ENCODE data around the gene PTPRN2.

DNA sequence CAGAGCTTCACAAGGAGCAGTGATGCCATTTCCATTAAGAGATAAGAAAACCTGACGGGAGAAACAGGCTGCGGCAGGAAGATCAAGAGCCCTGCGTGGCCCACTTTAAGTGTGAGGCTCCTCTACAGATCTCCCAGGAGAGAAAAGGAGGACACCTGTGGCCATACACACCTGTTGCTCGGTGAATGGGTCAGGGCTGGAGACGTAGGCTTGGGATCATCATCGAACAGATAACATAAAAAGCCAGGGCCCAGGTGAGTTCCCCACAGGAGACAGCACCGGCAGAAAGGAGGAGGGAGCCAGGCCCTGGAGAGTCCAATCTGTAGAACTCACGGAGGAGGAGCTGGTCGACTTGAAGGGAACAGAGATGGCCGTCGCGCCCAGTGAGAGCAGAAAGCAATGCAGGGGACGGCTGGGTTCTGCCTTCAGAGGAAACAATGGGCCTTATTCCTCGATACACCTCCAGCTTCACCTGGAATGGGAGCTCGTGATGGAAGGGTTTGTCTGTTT, 694.0 kb downstream of the PTPRN2 start:
- TF ChIP-seq, protein P1, sequence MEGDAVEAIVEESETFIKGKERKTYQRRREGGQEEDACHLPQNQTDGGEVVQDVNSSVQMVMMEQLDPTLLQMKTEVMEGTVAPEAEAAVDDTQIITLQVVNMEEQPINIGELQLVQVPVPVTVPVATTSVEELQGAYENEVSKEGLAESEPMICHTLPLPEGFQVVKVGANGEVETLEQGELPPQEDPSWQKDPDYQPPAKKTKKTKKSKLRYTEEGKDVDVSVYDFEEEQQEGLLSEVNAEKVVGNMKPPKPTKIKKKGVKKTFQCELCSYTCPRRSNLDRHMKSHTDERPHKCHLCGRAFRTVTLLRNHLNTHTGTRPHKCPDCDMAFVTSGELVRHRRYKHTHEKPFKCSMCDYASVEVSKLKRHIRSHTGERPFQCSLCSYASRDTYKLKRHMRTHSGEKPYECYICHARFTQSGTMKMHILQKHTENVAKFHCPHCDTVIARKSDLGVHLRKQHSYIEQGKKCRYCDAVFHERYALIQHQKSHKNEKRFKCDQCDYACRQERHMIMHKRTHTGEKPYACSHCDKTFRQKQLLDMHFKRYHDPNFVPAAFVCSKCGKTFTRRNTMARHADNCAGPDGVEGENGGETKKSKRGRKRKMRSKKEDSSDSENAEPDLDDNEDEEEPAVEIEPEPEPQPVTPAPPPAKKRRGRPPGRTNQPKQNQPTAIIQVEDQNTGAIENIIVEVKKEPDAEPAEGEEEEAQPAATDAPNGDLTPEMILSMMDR (conservative IDR thresholded peaks at IDR 0.05 in 1 of 2, IDR thresholded peaks at IDR 0.05 in 1 of 2; ENCODE audit: low read depth in 1 of 2, low read length in 2 of 2), result no peak
- TF ChIP-seq EZH2 (IDR thresholded peaks at IDR 0.05; ENCODE audit: low read length, missing control alignments), result no peak

All from fibroblast of lung (primary cell).